ENCODE measurements around the gene KIAA0319L.
"Not testable (repeated sequence)": the region's sequence is repeated elsewhere in the genome, so short reads cannot be mapped to it uniquely, and the experiment has no call there.

KIAA0319L gene

DNA sequence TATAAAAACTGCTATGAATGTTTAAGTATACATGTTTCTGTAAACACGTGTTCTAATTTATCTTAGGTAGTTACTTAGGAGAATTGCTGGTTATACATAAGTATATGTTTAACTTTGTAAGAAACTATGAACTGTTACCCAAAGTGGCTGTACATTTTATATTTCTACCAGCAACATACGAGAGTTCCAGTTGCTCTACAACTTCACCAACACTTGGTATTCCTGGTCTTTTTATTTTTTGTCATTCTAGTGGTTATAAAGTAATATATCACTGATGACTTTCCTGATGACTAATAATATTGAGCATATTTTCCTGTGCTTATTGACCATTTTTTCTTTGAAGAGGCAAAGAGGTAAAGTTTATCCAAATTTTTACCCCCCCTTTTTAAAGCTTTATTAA, 76.0 kb downstream of the KIAA0319L start:
- in situ Hi-C loops (cut with MboI; ENCODE audit: low pct_unique_long_range_greater_than_20kb, low sequenced_read_pairs, unreplicated experiment): no loop called here
- no peak for TF ChIP-seq CTCF (IDR thresholded peaks at IDR 0.05; ENCODE audit: extremely low read depth, insufficient read depth, missing control alignments)
- DNase-seq (ENCODE audit: low spot score): no peak

GRCh38 chr1:35477870-35478269, 79.3 kb downstream of the KIAA0319L start:
- no peak for DNase-seq (ENCODE audit: low spot score)
- in situ Hi-C loops (cut with MboI; ENCODE audit: low pct_unique_long_range_greater_than_20kb, low sequenced_read_pairs, unreplicated experiment): no loop called here

DNA sequence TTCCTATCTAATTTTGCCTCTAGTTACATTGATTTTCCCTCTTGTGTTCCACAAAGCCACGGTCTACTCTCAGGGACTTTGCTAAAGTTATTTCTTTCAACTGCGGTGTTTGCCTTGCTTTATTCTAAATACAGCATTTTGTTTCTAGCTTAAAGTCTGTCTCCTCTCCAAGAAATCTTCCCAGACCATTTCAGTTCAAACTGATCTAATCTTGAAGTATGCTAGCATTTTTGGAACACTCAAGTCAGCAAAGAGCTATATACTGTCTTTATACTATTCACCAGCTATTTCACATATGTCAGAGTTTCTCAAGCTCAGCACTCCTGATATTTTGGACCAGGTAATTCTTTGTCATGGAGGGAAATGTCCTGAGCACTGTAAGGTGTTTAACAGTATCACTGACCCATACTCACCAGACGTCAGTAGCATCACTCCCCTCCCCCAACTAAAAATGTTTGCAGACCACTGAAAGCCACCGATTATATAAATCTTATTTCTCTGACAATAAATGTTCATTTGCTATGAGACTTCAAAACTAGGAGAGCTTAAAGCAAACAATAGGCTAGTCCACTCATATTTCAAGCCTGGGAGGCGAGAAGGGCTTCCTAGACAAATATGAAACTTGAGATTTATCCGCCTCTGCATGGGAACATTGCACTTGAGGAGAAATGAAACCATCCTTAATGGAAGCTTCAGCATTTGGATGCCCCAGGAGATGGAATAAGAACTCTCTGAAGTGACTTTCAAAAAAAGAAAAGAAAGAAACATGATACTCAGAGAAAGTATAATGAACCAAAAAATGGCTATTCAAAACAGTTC, 81.1 kb downstream of the KIAA0319L start:
- no peak for TF ChIP-seq CTCF (IDR thresholded peaks at IDR 0.05; ENCODE audit: extremely low read depth, insufficient read depth, missing control alignments)
- in situ Hi-C loops (cut with MboI; ENCODE audit: low pct_unique_long_range_greater_than_20kb, low sequenced_read_pairs, unreplicated experiment): no loop called here

More at GRCh38 chr1:35477870-35478269, 79.3 kb downstream of the KIAA0319L start:
- TF ChIP-seq CTCF (IDR thresholded peaks at IDR 0.05; ENCODE audit: extremely low read depth, insufficient read depth, missing control alignments): no peak

GRCh38 chr1:35475356-35475755, 81.8 kb downstream of the KIAA0319L start:
- DNase-seq (ENCODE audit: low spot score): no peak
- no peak for TF ChIP-seq CTCF (IDR thresholded peaks at IDR 0.05; ENCODE audit: extremely low read depth, insufficient read depth, missing control alignments)
- in situ Hi-C loops (cut with MboI; ENCODE audit: low pct_unique_long_range_greater_than_20kb, low sequenced_read_pairs, unreplicated experiment): no loop called here

More for the DNA sequence above, 81.1 kb downstream of the KIAA0319L start:
- DNase-seq (ENCODE audit: low spot score): no peak

- DNase-seq (ENCODE audit: low spot score); in situ Hi-C loops (cut with MboI; ENCODE audit: low pct_unique_long_range_greater_than_20kb, low sequenced_read_pairs, unreplicated experiment): not testable (repeated sequence)
Measured at GRCh38 chr1:35473216-35473615, 84.0 kb downstream of the KIAA0319L start.

- no peak for TF ChIP-seq CTCF (IDR thresholded peaks at IDR 0.05; ENCODE audit: extremely low read depth, insufficient read depth, missing control alignments)
- DNase-seq (ENCODE audit: low spot score): no peak
- in situ Hi-C loops (cut with MboI; ENCODE audit: low pct_unique_long_range_greater_than_20kb, low sequenced_read_pairs, unreplicated experiment): no loop called here
Measured at GRCh38 chr1:35470977-35471613, 86.1 kb downstream of the KIAA0319L start.

GRCh38 chr1:35466120-35466519, 91.1 kb downstream of the KIAA0319L start:
- in situ Hi-C loops (cut with MboI; ENCODE audit: low pct_unique_long_range_greater_than_20kb, low sequenced_read_pairs, unreplicated experiment): no loop called here
- DNase-seq (ENCODE audit: low spot score): no peak
- TF ChIP-seq CTCF (IDR thresholded peaks at IDR 0.05; ENCODE audit: extremely low read depth, insufficient read depth, missing control alignments): no peak

GRCh38 chr1:35463749-35464148, 93.5 kb downstream of the KIAA0319L start:
- DNase-seq (ENCODE audit: low spot score); in situ Hi-C loops (cut with MboI; ENCODE audit: low pct_unique_long_range_greater_than_20kb, low sequenced_read_pairs, unreplicated experiment): not testable (repeated sequence)

All from GM13977 (cell line).